HG03196 (cell line): Measurements from ENCODE around the gene KRTAP4-6.
"Not testable (repeated sequence)": the region's sequence is repeated elsewhere in the genome, so short reads cannot be mapped to it uniquely, and the experiment has no call there.

Experiments used
- ATAC-seq: cut with Tn5 transposase; IDR thresholded peaks from one replicate; pipeline ENCODE4 v1.9.1; 2021; ENCODE audit not compliant: unreplicated experiment

The KRTAP4-6 gene

GRCh38 chr17:41107941-41108450 lies 32.3 kb downstream of the KRTAP4-6 start:
- no peak for ATAC-seq

GRCh38 chr17:41105347-41105746 lies 35.0 kb downstream of the KRTAP4-6 start, which contains the start of gene KRTAP4-9:
TSS of gene KRTAP4-9 (plus strand) at chr17:41105389. CDS start at chr17:41105389, 0 bp downstream.
- not testable (repeated sequence) for ATAC-seq

DNA sequence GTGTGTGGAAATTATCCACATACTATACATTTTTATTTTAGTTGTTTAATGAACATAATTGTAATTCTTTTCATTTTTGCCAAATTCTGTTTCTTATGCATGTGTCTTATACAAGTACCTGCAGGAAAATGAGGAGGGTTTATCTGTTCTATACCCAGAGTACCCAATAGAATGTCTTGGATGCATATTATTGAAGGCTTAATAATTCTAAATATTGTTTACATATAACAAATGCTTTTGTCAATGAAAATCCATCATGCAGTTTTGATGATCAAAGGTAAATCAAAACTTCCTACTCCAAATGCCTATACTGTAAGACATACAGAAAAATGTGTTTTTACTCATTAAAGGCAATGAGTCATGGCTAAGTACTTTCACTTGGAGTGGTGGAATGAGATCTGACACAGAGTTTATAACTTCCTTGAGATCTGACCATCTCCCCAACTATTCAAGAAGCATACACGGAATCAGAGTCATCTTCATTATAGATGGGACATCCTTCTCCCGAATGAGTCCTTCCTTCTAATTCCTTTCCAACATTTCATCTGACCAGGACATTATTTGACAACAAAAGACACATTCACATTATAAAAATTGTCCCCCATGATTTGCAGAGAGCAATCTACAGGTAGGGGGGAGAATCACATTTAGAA lies 35.8 kb downstream of the KRTAP4-6 start:
- ATAC-seq: not testable (repeated sequence)

DNA sequence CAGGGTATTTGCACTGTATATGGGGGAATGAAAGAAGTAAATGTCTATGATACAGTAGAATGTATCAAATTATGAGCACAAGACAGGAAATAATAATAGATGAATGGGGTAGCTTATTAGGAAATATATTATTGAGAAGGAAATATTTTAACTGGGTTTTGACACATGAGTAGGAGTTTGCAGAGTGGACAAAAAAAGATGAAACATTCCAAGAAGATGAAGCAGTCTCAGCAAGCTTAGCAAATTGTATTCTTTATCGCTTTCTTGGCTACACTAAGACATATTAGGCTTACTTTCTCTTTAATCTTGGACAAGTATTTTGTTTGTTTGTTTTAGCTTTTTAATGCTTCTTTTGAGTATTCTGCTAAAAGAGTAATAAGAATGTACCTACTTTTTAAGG lies 36.4 kb downstream of the KRTAP4-6 start:
- no peak for ATAC-seq

DNA sequence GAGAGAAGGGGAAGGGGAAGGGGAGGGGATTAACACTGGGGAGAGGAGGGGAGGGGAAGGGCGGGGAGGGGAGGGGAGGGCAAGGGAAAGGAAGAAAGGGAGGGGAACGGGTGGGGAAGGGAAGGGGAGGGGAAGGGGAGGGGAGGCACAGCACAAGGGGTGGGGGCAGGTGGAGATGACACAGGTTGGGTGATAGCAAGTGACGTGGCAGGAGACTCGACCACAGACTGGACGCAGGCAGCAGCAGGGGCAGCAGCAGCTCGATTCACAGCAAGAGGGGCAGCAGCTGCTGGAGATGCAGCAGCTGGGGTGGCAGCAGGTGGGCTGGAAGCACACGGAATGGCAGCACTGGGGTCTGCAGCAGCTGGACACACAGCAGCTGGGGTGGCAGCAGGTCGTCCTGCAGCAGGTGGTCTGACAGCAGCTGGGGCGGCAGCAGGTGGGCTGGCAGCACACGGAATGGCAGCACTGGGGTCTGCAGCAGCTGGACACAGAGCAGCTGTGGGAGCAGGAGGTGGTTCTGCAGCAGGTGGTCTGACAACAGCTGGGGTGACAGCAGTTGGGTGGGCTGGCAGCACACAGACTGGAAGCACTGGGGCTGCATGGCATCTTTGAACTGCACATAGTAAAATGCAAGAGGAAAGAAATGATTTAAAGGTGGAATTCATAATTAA lies 38.6 kb downstream of the KRTAP4-6 start, which contains the start of gene KRTAP4-16:
Gene KRTAP4-16 (minus strand): TSS at position 624 of the 674 bp plus-strand sequence. CDS start 0 bp downstream, at position 624.
- no peak for ATAC-seq

GRCh38 chr17:41099682-41100480 lies 40.5 kb downstream of the KRTAP4-6 start:
- ATAC-seq: not testable (repeated sequence)

DNA sequence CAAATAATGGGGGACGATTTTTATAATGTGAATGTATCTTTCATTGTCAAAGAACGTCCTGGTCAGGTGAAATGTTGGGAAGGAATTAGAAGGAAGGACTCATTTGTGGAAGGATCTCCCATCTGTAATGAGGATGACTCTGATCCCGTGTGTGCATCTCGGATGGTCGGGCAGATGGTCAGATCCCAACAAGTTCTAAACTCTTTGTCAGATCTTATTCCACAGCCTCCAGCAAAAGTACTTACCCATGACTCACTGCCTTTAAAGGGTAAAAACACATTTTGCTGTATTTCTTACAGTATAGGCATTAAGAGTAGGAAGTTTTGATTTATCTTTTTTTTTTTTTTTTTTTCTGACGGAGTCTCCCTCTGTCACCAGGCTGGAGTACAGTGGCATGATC lies 41.9 kb downstream of the KRTAP4-6 start:
- ATAC-seq: no peak

DNA sequence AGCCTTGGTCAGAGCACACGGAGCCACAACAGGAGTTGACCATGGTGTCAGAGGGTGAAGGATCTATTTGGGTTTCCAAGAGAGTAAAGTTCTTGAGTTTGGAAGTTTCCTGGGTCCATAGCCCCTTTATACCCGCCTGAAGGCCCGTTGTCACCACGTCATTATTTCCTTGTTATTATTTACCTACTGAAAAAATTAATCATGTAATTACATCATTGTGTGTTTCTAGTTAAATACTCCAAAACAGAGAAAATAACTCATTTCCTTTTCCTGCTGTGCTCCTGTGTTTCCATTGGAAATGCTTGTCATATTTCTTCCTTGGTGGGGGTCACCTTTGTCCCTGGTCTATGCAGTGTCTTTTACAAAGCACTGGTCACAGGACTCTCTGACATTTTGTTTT lies 42.3 kb downstream of the KRTAP4-6 start, which contains the start of gene KRTAP4-8:
Gene KRTAP4-8 (minus strand): TSS at position 101 of the 400 bp plus-strand sequence. CDS start 58 bp downstream, at position 43.
- no peak for ATAC-seq

GRCh38 chr17:41096055-41096454 lies 44.3 kb downstream of the KRTAP4-6 start:
- no peak for ATAC-seq
